Esophagus muscularis mucosa (tissue), 4 donors: ENCODE results near the gene SMIM20. TPM values are rescaled to one million over a fixed set of nuclear protein-coding genes. Genes with fewer than 3 reads are reported as not detected.

Experiments
- DNase-seq: peaks from one replicate; pipeline ENCODE4 v3.0.0-alpha.2; 2017; ENCODE audit errors: extremely low spot score
- H3K27ac ChIP-seq, 4 donors: fragments of 200-600 bp; sonication (generic); replicated peaks in 1 of 4; 1 replicate in 3 of 4; 2 replicates in 1 of 4; pipeline ENCODE4 v1.5.1; 2016 to 2019; ENCODE audit warnings: mild to moderate bottlenecking in 1 of 4
- H3K27me3 ChIP-seq, 4 donors: fragments of 200-600 bp; sonication (generic); one replicate each; pipeline versions ENCODE4 v1.5.1 to v1.6.0; 2016 to 2019
- H3K36me3 ChIP-seq, 4 donors: fragments of 200-600 bp; sonication (generic); one replicate each; pipeline ENCODE4 v1.5.1; 2016 to 2019
- H3K4me1 ChIP-seq, 4 donors: fragments of 200-600 bp; sonication (generic); one replicate each; pipeline ENCODE4 v1.5.1; 2016 to 2019
- H3K4me3 ChIP-seq, 4 donors: fragments of 200-600 bp; sonication (generic); 1 replicate in 2 of 4; 2 replicates in 2 of 4; pipeline ENCODE4 v1.5.1; 2016 to 2019; ENCODE audit warnings: mild to moderate bottlenecking in 4 of 4, moderate library complexity in 1 of 4
- H3K9me3 ChIP-seq, 4 donors: fragments of 200-600 bp; sonication (generic); 1 replicate in 3 of 4; 2 replicates in 1 of 4; pipeline ENCODE4 v1.5.1; 2016 to 2019
- CTCF ChIP-seq, 3 experiments: fragments of 200-600 bp in 2 of 3; fragments of 450-650 bp in 1 of 3; sonication (generic) in 2 of 3; IDR thresholded peaks; one replicate each; pipeline ENCODE4 v1.5.1; 2017 to 2019; ENCODE audit warnings: antibody characterized with exemption in 3 of 3, mild to moderate bottlenecking in 2 of 3, moderate library complexity in 1 of 3
- EP300 ChIP-seq: sonication (generic); formaldehyde crosslinking; IDR thresholded peaks from one replicate; pipeline ENCODE4 v1.6.1; 2017; ENCODE audit warnings: antibody characterized with exemption
- POLR2A ChIP-seq: fragments of 450-650 bp; IDR thresholded peaks from one replicate; pipeline ENCODE4 v1.6.1; 2017; ENCODE audit warnings: antibody characterized with exemption, moderate library complexity, mild to moderate bottlenecking, low read depth
- POLR2AphosphoS5 ChIP-seq, 2 donors: sonication (generic); formaldehyde crosslinking; IDR thresholded peaks; one replicate each; pipeline ENCODE4 v1.6.1; 2017; ENCODE audit warnings: antibody characterized with exemption in 2 of 2
- WGBS: methylation state at CpG from one replicate; pipeline ENCODE4 v1.1.5; 2018; 5-methylcytosine and 5-hydroxymethylcytosine counted together
- intact Hi-C: fragments of 100-400 bp; cut with DNase I; formaldehyde crosslinking; loops from one replicate; pipeline ENCODE4 v1.15.1; 2023
- total RNA-seq, 4 donors: library from RNA; depleted of rRNA; stranded (reverse); fragments of >200 nt; gene quantifications; one replicate each; pipeline versions ENCODE4 v1.1.0 to v1.2.1, GENCODE V29; 2016

SMIM20 gene
- total RNA-seq, 4 donors from 2014 or later = 24.0 to 33.2 (median 26.9) TPM

DNA sequence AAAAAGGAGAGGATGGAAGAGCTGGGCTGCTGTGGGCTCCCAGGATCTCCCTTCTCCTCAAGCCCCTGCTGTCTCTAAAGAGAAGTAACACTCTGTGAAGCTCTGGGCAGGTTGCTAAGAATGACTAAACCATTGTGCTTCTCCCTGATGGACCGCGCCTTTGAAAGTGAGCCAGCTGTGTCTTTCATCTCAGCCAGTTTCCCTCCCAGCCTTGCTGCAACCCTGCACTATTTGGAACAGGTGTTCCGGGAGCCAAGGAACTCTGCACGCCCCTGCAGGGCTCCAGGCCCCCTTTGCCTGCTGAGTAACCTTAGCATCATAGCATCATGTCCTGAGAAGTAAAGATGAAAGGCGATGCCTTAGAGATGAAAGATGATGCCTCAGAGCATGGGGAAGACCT, 39.7 kb downstream of the SMIM20 start:
- Histone ChIP-seq H3K4me3 (no peak overlapping the region), H3K27me3 (peaks cover 0 to 19% (median 0%) of the 10 kb centered on the region in 4 donors), H3K27ac (no peak overlapping the region), H3K4me1 (peaks cover 0 to 10% (median 0%) of the 10 kb centered on the region in 4 donors), H3K9me3 (no peaks in the 10 kb centered on the region), H3K36me3 (no peaks in the 10 kb centered on the region)
- TF ChIP-seq POLR2AphosphoS5 (IDR thresholded peaks at IDR 0.05) = no peak
- no peak for TF ChIP-seq POLR2A
- TF ChIP-seq CTCF (IDR thresholded peaks at IDR 0.05) = no peak
- TF ChIP-seq EP300 = no peak
- DNase-seq = no peak
- intact Hi-C loops = no loop called here
- WGBS = 57% methylated on average over 5 of the region's 5 CpGs

DNA sequence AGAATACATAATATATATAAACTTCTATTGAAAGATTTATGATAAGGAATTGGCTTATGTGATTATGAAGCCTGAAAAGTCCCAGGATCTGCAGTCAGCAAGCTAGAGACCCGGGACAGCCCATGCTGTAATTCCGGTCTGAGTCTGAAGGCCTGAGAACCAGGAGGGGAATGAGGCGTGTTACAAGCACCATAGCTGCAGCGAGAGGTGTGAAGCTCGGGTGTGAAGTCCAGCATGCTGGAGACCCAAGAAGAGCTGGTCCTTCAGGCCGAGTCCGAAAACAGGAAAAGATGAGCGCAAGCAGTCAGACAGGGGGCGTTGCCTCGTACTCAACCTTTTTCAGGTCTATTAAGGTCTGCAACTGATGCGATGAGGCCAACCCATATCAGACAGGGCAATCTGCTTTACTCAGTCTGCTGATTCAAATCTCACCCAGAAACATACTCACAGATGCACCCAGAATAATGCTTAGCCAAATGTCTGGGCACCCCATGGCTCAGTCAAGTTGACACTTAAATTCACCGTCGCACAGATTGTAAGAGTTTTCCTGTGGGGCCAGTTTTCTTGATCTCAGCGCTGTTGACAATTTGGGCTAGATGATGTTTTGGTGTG, 40.4 kb downstream of the SMIM20 start:
- Histone ChIP-seq H3K36me3 (no peaks in the 10 kb centered on the region), H3K4me3 (no peak overlapping the region), H3K27me3 (peaks cover 0 to 15% (median 0%) of the 10 kb centered on the region in 4 donors), H3K27ac (no peak overlapping the region), H3K4me1 (peaks cover 0 to 10% (median 0%) of the 10 kb centered on the region in 4 donors), H3K9me3 (no peaks in the 10 kb centered on the region)
- DNase-seq = no peak
- WGBS = 91% methylated on average over 14 of the region's 14 CpGs
- TF ChIP-seq CTCF (IDR thresholded peaks at IDR 0.05) = no peak
- no peak for TF ChIP-seq POLR2AphosphoS5 (IDR thresholded peaks at IDR 0.05)
- no peak for TF ChIP-seq POLR2A
- no peak for TF ChIP-seq EP300
- intact Hi-C loops = no loop called here

DNA sequence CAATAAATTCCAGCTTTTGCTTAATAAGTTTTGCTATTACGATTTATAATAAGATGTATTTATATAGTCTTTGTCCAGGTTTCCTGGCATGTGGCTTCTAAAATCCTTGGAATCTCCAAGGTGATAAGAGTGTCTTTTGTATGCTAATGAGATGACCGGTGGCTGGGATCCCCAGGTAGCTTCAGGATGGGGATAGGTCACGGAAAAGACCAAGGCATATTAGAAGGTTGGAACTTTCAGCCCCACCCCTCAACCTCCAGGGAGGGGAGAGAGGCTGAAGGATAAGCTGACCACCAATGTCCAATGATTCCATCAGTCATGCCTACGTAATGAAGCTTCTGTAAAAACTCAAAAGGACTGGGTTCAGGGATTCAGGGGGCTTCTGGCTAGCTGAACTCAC, 41.7 kb downstream of the SMIM20 start:
- Histone ChIP-seq H3K9me3 (no peaks in the 10 kb centered on the region), H3K36me3 (no peaks in the 10 kb centered on the region), H3K27me3 (peaks cover 0 to 7% (median 0%) of the 10 kb centered on the region in 4 donors), H3K4me1 (peaks cover 0 to 8% (median 0%) of the 10 kb centered on the region in 4 donors), H3K27ac (no peak overlapping the region), H3K4me3 (no peak overlapping the region)
- intact Hi-C loops = no loop called here
- 78% methylated on average over 4 of the region's 4 CpGs for WGBS
- DNase-seq = no peak
- TF ChIP-seq POLR2AphosphoS5 (IDR thresholded peaks at IDR 0.05) = no peak
- TF ChIP-seq EP300 = no peak
- TF ChIP-seq CTCF (IDR thresholded peaks at IDR 0.05) = no peak
- no peak for TF ChIP-seq POLR2A

GRCh38 chr4:25956260-25956659, 42.2 kb downstream of the SMIM20 start:
- H3K27me3 ChIP-seq = peaks cover 0 to 4% (median 0%) of the 10 kb centered on the region in 4 donors
- no peak for TF ChIP-seq CTCF (IDR thresholded peaks at IDR 0.05)
- TF ChIP-seq POLR2AphosphoS5 (IDR thresholded peaks at IDR 0.05) = no peak
- TF ChIP-seq POLR2A = no peak
- TF ChIP-seq EP300 = no peak
- H3K4me1 ChIP-seq = peaks cover 0 to 5% (median 0%) of the 10 kb centered on the region in 4 donors
- no peak for DNase-seq
- no peak overlapping the region for H3K4me3 ChIP-seq
- no peaks in the 10 kb centered on the region for H3K9me3 ChIP-seq
- intact Hi-C loops = no loop called here
- 78% methylated on average over 1 of the region's 1 CpG for WGBS
- no peak overlapping the region for H3K27ac ChIP-seq
- H3K36me3 ChIP-seq = no peaks in the 10 kb centered on the region

DNA sequence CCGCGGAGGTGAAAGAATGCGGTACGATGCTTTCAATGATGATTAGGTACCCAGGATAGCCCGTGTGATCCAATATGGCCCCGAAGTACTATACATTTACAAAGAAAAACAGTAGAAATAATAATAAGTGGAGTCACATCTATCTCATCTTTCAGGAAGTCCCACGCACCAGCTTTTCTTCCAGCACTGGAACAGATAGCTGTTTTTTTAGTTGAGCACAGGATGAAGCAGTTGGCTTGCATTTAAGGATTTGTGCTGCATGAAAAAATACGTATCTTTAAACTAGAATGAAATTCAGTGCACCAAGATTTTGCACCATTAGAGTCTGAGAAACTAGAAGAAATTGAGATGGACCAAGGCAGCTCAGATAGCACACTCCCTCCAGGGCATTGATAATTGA, 44.1 kb downstream of the SMIM20 start:
- no peak for DNase-seq
- Histone ChIP-seq H3K4me3 (no peak overlapping the region), H3K9me3 (no peaks in the 10 kb centered on the region), H3K27ac (no peak overlapping the region), H3K4me1 (peaks cover 0 to 5% (median 0%) of the 10 kb centered on the region in 4 donors), H3K27me3 (no peaks in the 10 kb centered on the region), H3K36me3 (no peaks in the 10 kb centered on the region)
- WGBS = 86% methylated on average over 8 of the region's 8 CpGs
- TF ChIP-seq CTCF (IDR thresholded peaks at IDR 0.05) (no peak), POLR2A (no peak), POLR2AphosphoS5 (IDR thresholded peaks at IDR 0.05) (no peak), EP300 (no peak)
- intact Hi-C loops = no loop called here
